DND-41 (cell line): ENCODE measurements around the gene DSCAM.

Experiments
- EZH2 ChIP-seq: IDR thresholded peaks from 3 replicates; pipeline ENCODE4 v1.6.1; 2012; ENCODE audit warnings: borderline replicate concordance, low read depth, mild to moderate bottlenecking, moderate library complexity, low read length, inconsistent platforms; ENCODE audit not compliant: severe bottlenecking
- TF ChIP-seq, protein P1 (sequence below): IDR thresholded peaks from 2 replicates; pipeline ENCODE4 v1.5.1; 2012; ENCODE audit warnings: borderline replicate concordance, low read length, moderate library complexity, mild to moderate bottlenecking; ENCODE audit not compliant: poor library complexity, severe bottlenecking; ENCODE audit errors: extremely low read depth

DNA sequence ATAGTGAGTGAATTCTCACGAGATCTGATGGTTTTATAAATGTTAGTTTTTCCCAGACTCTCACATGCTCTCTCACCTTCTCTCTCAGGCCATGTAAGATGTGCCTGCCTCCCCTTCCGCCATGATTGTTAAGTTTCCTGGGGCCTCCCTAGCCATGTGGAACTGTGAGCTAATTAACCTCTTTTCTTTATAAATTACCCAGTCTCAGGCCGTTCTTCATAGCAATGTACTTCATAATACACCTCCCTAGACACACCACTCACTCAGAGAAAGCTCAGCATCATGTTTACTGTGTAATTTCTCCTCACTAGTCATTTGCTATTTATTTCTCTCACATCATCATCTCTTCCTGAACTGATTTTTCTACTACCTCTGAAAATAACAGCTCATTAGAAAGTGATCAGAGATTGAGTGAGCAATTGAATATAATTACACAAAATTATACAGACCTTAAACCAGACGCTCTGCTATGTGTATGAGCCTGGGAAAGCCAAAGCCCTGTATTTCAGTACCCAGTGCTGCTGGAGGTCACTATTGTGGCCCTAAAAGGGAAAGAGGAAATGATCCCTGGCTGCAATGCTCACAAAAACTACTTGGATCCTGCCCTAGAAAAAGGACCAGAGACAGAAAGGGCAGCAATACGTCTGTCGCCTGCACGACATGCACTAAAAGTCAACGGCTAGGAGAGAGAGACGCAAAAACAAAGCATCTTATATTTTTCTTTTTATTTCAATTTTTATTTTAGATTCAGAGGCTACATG is 284.5 kb downstream of the DSCAM start:
- TF ChIP-seq, protein P1, sequence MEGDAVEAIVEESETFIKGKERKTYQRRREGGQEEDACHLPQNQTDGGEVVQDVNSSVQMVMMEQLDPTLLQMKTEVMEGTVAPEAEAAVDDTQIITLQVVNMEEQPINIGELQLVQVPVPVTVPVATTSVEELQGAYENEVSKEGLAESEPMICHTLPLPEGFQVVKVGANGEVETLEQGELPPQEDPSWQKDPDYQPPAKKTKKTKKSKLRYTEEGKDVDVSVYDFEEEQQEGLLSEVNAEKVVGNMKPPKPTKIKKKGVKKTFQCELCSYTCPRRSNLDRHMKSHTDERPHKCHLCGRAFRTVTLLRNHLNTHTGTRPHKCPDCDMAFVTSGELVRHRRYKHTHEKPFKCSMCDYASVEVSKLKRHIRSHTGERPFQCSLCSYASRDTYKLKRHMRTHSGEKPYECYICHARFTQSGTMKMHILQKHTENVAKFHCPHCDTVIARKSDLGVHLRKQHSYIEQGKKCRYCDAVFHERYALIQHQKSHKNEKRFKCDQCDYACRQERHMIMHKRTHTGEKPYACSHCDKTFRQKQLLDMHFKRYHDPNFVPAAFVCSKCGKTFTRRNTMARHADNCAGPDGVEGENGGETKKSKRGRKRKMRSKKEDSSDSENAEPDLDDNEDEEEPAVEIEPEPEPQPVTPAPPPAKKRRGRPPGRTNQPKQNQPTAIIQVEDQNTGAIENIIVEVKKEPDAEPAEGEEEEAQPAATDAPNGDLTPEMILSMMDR, result no peak
- TF ChIP-seq EZH2, result no peak
